HG02981 (cell line): ENCODE data around the gene ABCG4.
A peak's percentile ranks its signal among the peaks of the same experiment; 100 is the strongest.
"Not testable (repeated sequence)": the region's sequence is repeated elsewhere in the genome, so short reads cannot be mapped to it uniquely, and the experiment has no call there.

Experiments
- ATAC-seq: cut with Tn5 transposase; IDR thresholded peaks from one replicate; pipeline ENCODE4 v1.9.1; 2021; ENCODE audit warnings: mild to moderate bottlenecking, moderate library complexity; ENCODE audit not compliant: unreplicated experiment

ABCG4 gene

GRCh38 chr11:119115484-119116234 lies 33.2 kb upstream of the ABCG4 start:
- ATAC-seq: no peak

- no peak for ATAC-seq
Measured at GRCh38 chr11:119116235-119116594, 32.6 kb upstream of the ABCG4 start.

- ATAC-seq: no peak
Measured at GRCh38 chr11:119116601-119117000, 32.3 kb upstream of the ABCG4 start.

- ATAC-seq: no peak
Measured at GRCh38 chr11:119117004-119117706, 31.7 kb upstream of the ABCG4 start.

GRCh38 chr11:119118227-119118626 lies 30.6 kb upstream of the ABCG4 start:
- ATAC-seq: no peak

GRCh38 chr11:119118946-119119345 lies 29.9 kb upstream of the ABCG4 start:
- no peak for ATAC-seq

GRCh38 chr11:119120639-119121007 lies 28.2 kb upstream of the ABCG4 start:
- no peak for ATAC-seq

- ATAC-seq: peak; percentile 96
Measured at GRCh38 chr11:119121008-119121810, 27.6 kb upstream of the ABCG4 start, which contains the start of gene HINFP. TSS of gene HINFP (plus strand) at chr11:119121580. CDS start at chr11:119126945, 5,365 bp downstream.

GRCh38 chr11:119121811-119122124 lies 27.1 kb upstream of the ABCG4 start:
- no peak for ATAC-seq

- ATAC-seq: no peak
Measured at GRCh38 chr11:119125821-119126220, 23.0 kb upstream of the ABCG4 start.

- no peak for ATAC-seq
Measured at GRCh38 chr11:119126675-119127268, 22.1 kb upstream of the ABCG4 start.

- no peak for ATAC-seq
Measured at GRCh38 chr11:119130662-119131061, 18.2 kb upstream of the ABCG4 start.

GRCh38 chr11:119134389-119134978 lies 14.4 kb upstream of the ABCG4 start:
- no peak for ATAC-seq

- not testable (repeated sequence) for ATAC-seq
Measured at GRCh38 chr11:119139276-119139675, 9.6 kb upstream of the ABCG4 start.

- ATAC-seq: peak; percentile 60
Measured at GRCh38 chr11:119144825-119145486, 3.9 kb upstream of the ABCG4 start.

GRCh38 chr11:119145551-119145950 lies 3.3 kb upstream of the ABCG4 start:
- no peak for ATAC-seq

- no peak for ATAC-seq
Measured at GRCh38 chr11:119147604-119148333, 1.1 kb upstream of the ABCG4 start.

- ATAC-seq: no peak
Measured at GRCh38 chr11:119148720-119149017, 183 bp upstream of the ABCG4 start.

- ATAC-seq: no peak
Measured at GRCh38 chr11:119149786-119150275, 979 bp downstream of the ABCG4 start.

GRCh38 chr11:119152043-119152442 lies 3.2 kb downstream of the ABCG4 start:
- no peak for ATAC-seq
